A549 (cell line): ENCODE data around the gene COA7.

ENCODE experiments used
- CTCF ChIP-seq: fragments of >200 bp; sonication (Bioruptor Twin); formaldehyde crosslinking; IDR thresholded peaks from 3 replicates; pipeline ENCODE4 v1.5.1; 2016
- JUN ChIP-seq, 2 experiments: fragments of >200 bp; sonication (Bioruptor Twin); formaldehyde crosslinking; IDR thresholded peaks; 2 replicates in 1 of 2; 3 replicates in 1 of 2; pipeline ENCODE4 v1.6.1; 2016 to 2017
- MAFK ChIP-seq: fragments of 450-650 bp; IDR thresholded peaks from 2 replicates; pipeline ENCODE4 v1.6.1; 2014; ENCODE audit not compliant: partially characterized antibody
- RNF2 ChIP-seq: fragments of 200-600 bp; sonication (generic); IDR thresholded peaks from 2 replicates; pipeline ENCODE4 v1.6.1; 2016; ENCODE audit warnings: low read depth, mild to moderate bottlenecking, antibody characterized with exemption, moderate library complexity, borderline replicate concordance
- SREBF2 ChIP-seq: fragments of 450-650 bp; IDR thresholded peaks from 2 replicates; pipeline ENCODE4 v1.6.1; 2014; ENCODE audit warnings: mild to moderate bottlenecking, moderate library complexity
- USF2 ChIP-seq: fragments of 450-650 bp; IDR thresholded peaks from 2 replicates; pipeline ENCODE4 v1.6.1; 2014; ENCODE audit warnings: antibody characterized with exemption
- ZNF302 ChIP-seq: fragments of 250-450 bp; sonication (Bioruptor Pico); IDR thresholded peaks from 2 replicates; pipeline ENCODE4 v1.9.0; 2021; ENCODE audit warnings: inconsistent platforms, mild to moderate bottlenecking, moderate library complexity
- TF ChIP-seq, protein P1 (sequence below): fragments of 150-350 bp; IDR thresholded peaks from 2 replicates; pipeline ENCODE4 v1.6.1; 2014; ENCODE audit warnings: low read depth, mild to moderate bottlenecking, low read length

GRCh38 chr1:52725903-52726264, 27.7 kb upstream of the COA7 start:
- TF ChIP-seq, protein P1, sequence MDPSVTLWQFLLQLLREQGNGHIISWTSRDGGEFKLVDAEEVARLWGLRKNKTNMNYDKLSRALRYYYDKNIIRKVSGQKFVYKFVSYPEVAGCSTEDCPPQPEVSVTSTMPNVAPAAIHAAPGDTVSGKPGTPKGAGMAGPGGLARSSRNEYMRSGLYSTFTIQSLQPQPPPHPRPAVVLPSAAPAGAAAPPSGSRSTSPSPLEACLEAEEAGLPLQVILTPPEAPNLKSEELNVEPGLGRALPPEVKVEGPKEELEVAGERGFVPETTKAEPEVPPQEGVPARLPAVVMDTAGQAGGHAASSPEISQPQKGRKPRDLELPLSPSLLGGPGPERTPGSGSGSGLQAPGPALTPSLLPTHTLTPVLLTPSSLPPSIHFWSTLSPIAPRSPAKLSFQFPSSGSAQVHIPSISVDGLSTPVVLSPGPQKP, result no peak
- no peak for TF ChIP-seq JUN (IDR thresholded peaks at IDR 0.05)
- no peak for TF ChIP-seq CTCF
- TF ChIP-seq SREBF2, result no peak
- TF ChIP-seq RNF2, result no peak
- TF ChIP-seq MAFK, result no peak
- TF ChIP-seq ZNF302 (CRISPR knock-in tag), result no peak
- no peak for TF ChIP-seq USF2
